GM23248 (cell line): ENCODE data around the gene STXBP6. TPM values are rescaled to one million over a fixed set of nuclear protein-coding genes. Genes with fewer than 3 reads are reported as not detected.

Experiments
- DNase-seq: peaks from one replicate; pipeline ENCODE4 v3.0.0-alpha.2; 2015
- H2AFZ ChIP-seq: fragments of 200-600 bp; sonication (generic); 2 replicates; pipeline ENCODE4 v1.6.1; 2016; ENCODE audit warnings: antibody characterized with exemption
- H3F3A ChIP-seq: fragments of 200-600 bp; sonication (generic); 2 replicates; pipeline ENCODE4 v1.6.1; 2016; ENCODE audit warnings: mild to moderate bottlenecking, antibody characterized with exemption, mixed run types; ENCODE audit not compliant: insufficient read depth
- H3K27ac ChIP-seq: fragments of 200-600 bp; sonication (generic); 2 replicates; pipeline ENCODE4 v1.5.1; 2016; ENCODE audit warnings: mild to moderate bottlenecking
- H3K27me3 ChIP-seq: fragments of 200-600 bp; sonication (generic); replicated peaks from 2 replicates; pipeline ENCODE4 v1.6.1; 2016; ENCODE audit warnings: mild to moderate bottlenecking; ENCODE audit not compliant: insufficient read depth
- H3K36me3 ChIP-seq: fragments of 200-600 bp; sonication (generic); 2 replicates; pipeline ENCODE4 v1.6.1; 2016; ENCODE audit warnings: low read depth, mild to moderate bottlenecking
- H3K4me1 ChIP-seq: fragments of 200-600 bp; sonication (generic); 2 replicates; pipeline ENCODE4 v1.6.1; 2016; ENCODE audit warnings: mild to moderate bottlenecking; ENCODE audit not compliant: insufficient read depth
- H3K4me2 ChIP-seq: fragments of 200-600 bp; sonication (generic); one replicate; pipeline ENCODE4 v1.6.1; 2016; ENCODE audit warnings: mild to moderate bottlenecking; ENCODE audit not compliant: unreplicated experiment
- H3K4me3 ChIP-seq: fragments of 200-600 bp; sonication (generic); 2 replicates; pipeline ENCODE4 v1.5.1; 2016; ENCODE audit warnings: mild to moderate bottlenecking
- H3K79me2 ChIP-seq: fragments of 200-600 bp; sonication (generic); 2 replicates; pipeline ENCODE4 v1.6.1; 2016; ENCODE audit warnings: mild to moderate bottlenecking; ENCODE audit not compliant: insufficient read depth
- H3K9ac ChIP-seq: fragments of 200-600 bp; sonication (generic); 2 replicates; pipeline ENCODE4 v1.6.1; 2016; ENCODE audit warnings: mild to moderate bottlenecking
- H3K9me2 ChIP-seq: fragments of 200-600 bp; sonication (generic); 2 replicates; pipeline ENCODE4 v1.6.1; 2016; ENCODE audit warnings: mixed run types, mild to moderate bottlenecking, moderate library complexity; ENCODE audit not compliant: insufficient read depth
- H3K9me3 ChIP-seq: fragments of 200-600 bp; sonication (generic); one replicate; pipeline ENCODE4 v1.6.1; 2017; ENCODE audit warnings: low read depth
- H4K20me1 ChIP-seq: fragments of 200-600 bp; sonication (generic); 2 replicates; pipeline ENCODE4 v1.6.0; 2016; ENCODE audit not compliant: insufficient read depth
- EZH2 ChIP-seq: fragments of 200-600 bp; sonication (generic); IDR thresholded peaks from 2 replicates; pipeline ENCODE4 v1.6.1; 2018; ENCODE audit warnings: antibody characterized with exemption, mild to moderate bottlenecking; ENCODE audit not compliant: insufficient read depth, poor library complexity, severe bottlenecking
- EZH2phosphoT487 ChIP-seq: fragments of 200-600 bp; sonication (generic); IDR thresholded peaks from 2 replicates; pipeline ENCODE4 v1.6.1; 2018; ENCODE audit warnings: antibody characterized with exemption, moderate library complexity, mild to moderate bottlenecking, low read depth; ENCODE audit not compliant: insufficient read depth
- WGBS, 2 experiments: methylation state at CpG; one replicate each; pipeline ENCODE4 v1.1.6; 2015 to 2017; ENCODE audit warnings: low lambda C conversion rate in 2 of 2, low coverage in 1 of 2; ENCODE audit errors: missing lambda C conversion rate in 2 of 2; 5-methylcytosine and 5-hydroxymethylcytosine counted together
- in situ Hi-C: fragments of 300-500 bp; cut with MboI; formaldehyde crosslinking; loops from 2 replicates; pipeline ENCODE4 v1.15.0; 2020
- polyA plus RNA-seq: library from polyadenylated mRNA; unstranded; fragments of >200 nt; fragmentation: Nextera tagmentation; extraction: Ambion mirVana; gene quantifications from 2 replicates; pipeline ENCODE4 v1.2.1, GENCODE V29; 2016
- total RNA-seq: library from RNA; depleted of rRNA; stranded (reverse); fragments of >200 nt; shearing (Covaris generic); gene quantifications from 2 replicates; pipeline ENCODE4 v1.2.3, GENCODE V29; 2014

Gene STXBP6
- total and polyA plus RNA-seq, 2 experiments from 2014 or later = 13.9 to 19.6 TPM

- Histone ChIP-seq H3K4me3 (no peak overlapping the region), H3K9ac (no peak overlapping the region), H3K27me3 (no peaks in the 10 kb centered on the region), H4K20me1 (no peaks in the 10 kb centered on the region), H3K79me2 (peaks cover 29% of the 10 kb centered on the region), H3K36me3 (no peaks in the 10 kb centered on the region), H2AFZ (no peak overlapping the region), H3K9me3 (no peaks in the 10 kb centered on the region), H3K4me2 (no peak overlapping the region), H3K27ac (no peak overlapping the region), H3K9me2 (no peaks in the 10 kb centered on the region), H3F3A (peaks cover 30% of the 10 kb centered on the region), H3K4me1 (peaks cover 28% of the 10 kb centered on the region)
- TF ChIP-seq EZH2phosphoT487 (no peak), EZH2 (no peak)
- in situ Hi-C loops = no loop called here
- DNase-seq = no peak
- 92 to 94% methylated on average over 4 of the region's 4 CpGs for WGBS, 2 experiments
Measured at GRCh38 chr14:24908592-24909236, 141.2 kb downstream of the STXBP6 start.

GRCh38 chr14:24904533-24904932 is 145.4 kb downstream of the STXBP6 start:
- TF ChIP-seq EZH2 (no peak), EZH2phosphoT487 (no peak)
- DNase-seq = no peak
- WGBS, 2 experiments = 90 to 100% methylated on average over 2 of the region's 2 CpGs
- Histone ChIP-seq H4K20me1 (no peaks in the 10 kb centered on the region), H3K27ac (no peak overlapping the region), H3K36me3 (no peaks in the 10 kb centered on the region), H3K9me2 (no peaks in the 10 kb centered on the region), H3K9ac (no peak overlapping the region), H3F3A (peaks cover 17% of the 10 kb centered on the region), H3K9me3 (no peaks in the 10 kb centered on the region), H3K4me3 (no peak overlapping the region), H2AFZ (no peak overlapping the region), H3K4me2 (no peak overlapping the region), H3K27me3 (no peaks in the 10 kb centered on the region), H3K4me1 (peaks cover 27% of the 10 kb centered on the region), H3K79me2 (0 out of 2 replicates have a peak, but pooled peaks cover 27% of the 10 kb centered on the region)
- in situ Hi-C loops = no loop called here

GRCh38 chr14:24903337-24903736 is 146.6 kb downstream of the STXBP6 start:
- in situ Hi-C loops = no loop called here
- peak overlapping the region; percentile 42 for H3K4me2 ChIP-seq
- no peaks in the 10 kb centered on the region for H4K20me1 ChIP-seq
- peaks cover 17% of the 10 kb centered on the region for H3F3A ChIP-seq
- no peak overlapping the region for H3K9ac ChIP-seq
- no peaks in the 10 kb centered on the region for H3K9me2 ChIP-seq
- peaks cover 27% of the 10 kb centered on the region for H3K4me1 ChIP-seq
- 0 out of 2 replicates have a peak, but pooled peaks cover 20% of the 10 kb centered on the region for H3K79me2 ChIP-seq
- H3K9me3 ChIP-seq = no peaks in the 10 kb centered on the region
- no peak overlapping the region; the same call in 1 of the 2 replicates for H3K4me3 ChIP-seq
- TF ChIP-seq EZH2 = no peak
- no peaks in the 10 kb centered on the region for H3K36me3 ChIP-seq
- no peak overlapping the region for H3K27ac ChIP-seq
- H3K27me3 ChIP-seq = no peaks in the 10 kb centered on the region
- peak; percentile 85 for DNase-seq
- no peak overlapping the region for H2AFZ ChIP-seq

GRCh38 chr14:24900269-24901100 is 149.5 kb downstream of the STXBP6 start:
- Histone ChIP-seq H3K9me3 (no peaks in the 10 kb centered on the region), H3K4me1 (peaks cover 27% of the 10 kb centered on the region), H3K27ac (peak overlapping the region; percentile 74), H3K9ac (peak overlapping the region; percentile 64), H3K9me2 (no peaks in the 10 kb centered on the region), H3K4me3 (peak overlapping the region; percentile 67), H3K4me2 (peak overlapping the region; percentile 86), H3K27me3 (no peaks in the 10 kb centered on the region), H3K36me3 (no peaks in the 10 kb centered on the region), H4K20me1 (no peaks in the 10 kb centered on the region), H2AFZ (peak overlapping the region; percentile 45; the same call in 1 of the 2 replicates), H3K79me2 (0 out of 2 replicates have a peak, but pooled peaks cover 17% of the 10 kb centered on the region), H3F3A (peaks cover 17% of the 10 kb centered on the region)
- in situ Hi-C loops = no loop called here
- 16% methylated on average over 6 of the region's 6 CpGs for WGBS, 2 experiments
- DNase-seq = peak; percentile 89
- no peak for TF ChIP-seq EZH2phosphoT487
- no peak for TF ChIP-seq EZH2
